G401.6 (cell line): ENCODE measurements around the gene PODXL2.

Source experiments
- FAIRE-seq: peaks from 2 replicates; lab custom pipeline; 2012; peaks lifted over from hg19 to GRCh38; lab: Jason Lieb, UNC

Gene PODXL2

GRCh38 chr3:127710155-127710941, 81.4 kb downstream of the PODXL2 start:
- no peak for FAIRE-seq

- FAIRE-seq: no peak
These were observed 82.2 kb downstream of the PODXL2 start for GRCh38 chr3:127711021-127711695.

- no peak for FAIRE-seq
These were observed 82.9 kb downstream of the PODXL2 start for GRCh38 chr3:127711896-127712295.

GRCh38 chr3:127712461-127712860, 83.5 kb downstream of the PODXL2 start:
- FAIRE-seq: no peak

- no peak for FAIRE-seq
These were observed 84.1 kb downstream of the PODXL2 start for GRCh38 chr3:127712881-127713771.

GRCh38 chr3:127714125-127714571, 85.2 kb downstream of the PODXL2 start:
- no peak for FAIRE-seq

- FAIRE-seq: no peak
These were observed 85.9 kb downstream of the PODXL2 start for GRCh38 chr3:127714866-127715265.

GRCh38 chr3:127715532-127715931, 86.5 kb downstream of the PODXL2 start:
- no peak for FAIRE-seq

- FAIRE-seq: no peak
These were observed 87.4 kb downstream of the PODXL2 start for GRCh38 chr3:127716384-127716783.

GRCh38 chr3:127717357-127718244, 88.6 kb downstream of the PODXL2 start:
- no peak for FAIRE-seq

GRCh38 chr3:127718245-127718915, 89.4 kb downstream of the PODXL2 start:
- no peak for FAIRE-seq

GRCh38 chr3:127718916-127719290, 89.9 kb downstream of the PODXL2 start:
- FAIRE-seq: no peak

GRCh38 chr3:127719369-127719768, 90.4 kb downstream of the PODXL2 start:
- no peak for FAIRE-seq

GRCh38 chr3:127720161-127720823, 91.3 kb downstream of the PODXL2 start:
- FAIRE-seq: no peak

- no peak for FAIRE-seq
These were observed 92.3 kb downstream of the PODXL2 start for GRCh38 chr3:127720985-127721935.

GRCh38 chr3:127722091-127722784, 93.3 kb downstream of the PODXL2 start:
- no peak for FAIRE-seq
